HT1080 (cell line): ENCODE data around the gene FAM174B. TPM values are rescaled to one million over a fixed set of nuclear protein-coding genes. Genes with fewer than 3 reads are reported as not detected.
"Not testable (repeated sequence)": the region's sequence is repeated elsewhere in the genome, so short reads cannot be mapped to it uniquely, and the experiment has no call there.

Source experiments
- DNase-seq: peaks from one replicate; pipeline ENCODE4 v3.0.0-alpha.2; 2015; ENCODE audit warnings: low read depth
- total RNA-seq: library from RNA; depleted of rRNA; stranded (reverse); fragments of >200 nt; shearing (Covaris generic); gene quantifications from 2 replicates; pipeline ENCODE4 v1.2.3, GENCODE V29; 2014

Gene FAM174B
- total RNA-seq, 1 experiment from 2014 or later, result 0.37 TPM

DNA sequence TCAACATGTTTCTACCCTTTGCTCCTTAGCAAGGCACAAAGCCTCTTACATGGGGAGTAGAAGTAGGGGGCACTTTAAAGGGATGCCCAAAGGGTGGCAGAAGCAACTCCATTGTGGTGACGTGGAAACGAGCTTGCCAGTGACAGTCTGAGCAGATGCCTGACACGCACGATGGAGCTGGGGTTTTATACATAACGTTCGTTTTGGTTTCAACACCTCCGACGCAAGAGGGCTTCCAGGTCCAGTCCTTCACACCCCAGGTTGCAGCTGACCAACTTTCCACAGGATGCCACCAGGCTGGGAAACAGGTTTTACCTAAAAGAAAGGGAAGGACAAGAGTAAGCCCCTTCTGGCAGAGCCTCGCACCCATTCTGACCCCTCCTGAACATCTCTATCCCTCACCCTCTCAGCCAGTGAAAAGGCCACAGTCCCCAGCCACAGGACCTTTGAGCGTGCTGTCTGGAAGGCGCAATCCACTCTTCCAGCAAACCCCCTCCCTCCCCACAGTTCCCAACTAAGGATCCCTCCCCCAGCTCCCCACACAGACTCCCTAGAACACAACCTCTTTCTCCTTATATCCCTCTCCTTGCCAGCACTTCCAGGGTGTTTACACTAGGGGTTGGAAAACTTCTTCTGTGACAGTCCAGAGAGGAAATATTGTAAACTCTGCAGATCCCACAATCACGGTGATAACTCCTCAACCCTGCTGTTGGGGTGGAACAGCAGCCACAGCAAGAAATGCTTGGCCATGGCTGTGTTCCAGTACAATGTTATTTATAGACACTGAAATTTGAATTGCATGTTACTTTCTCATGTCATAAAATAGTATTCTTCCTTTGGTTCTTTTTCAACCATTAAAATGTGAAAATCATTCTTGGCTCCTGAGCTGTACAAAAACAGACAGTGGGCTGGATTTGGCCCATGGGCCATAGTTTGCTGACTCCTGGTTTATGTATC, 36.2 kb downstream of the FAM174B start:
- no peak for DNase-seq

DNA sequence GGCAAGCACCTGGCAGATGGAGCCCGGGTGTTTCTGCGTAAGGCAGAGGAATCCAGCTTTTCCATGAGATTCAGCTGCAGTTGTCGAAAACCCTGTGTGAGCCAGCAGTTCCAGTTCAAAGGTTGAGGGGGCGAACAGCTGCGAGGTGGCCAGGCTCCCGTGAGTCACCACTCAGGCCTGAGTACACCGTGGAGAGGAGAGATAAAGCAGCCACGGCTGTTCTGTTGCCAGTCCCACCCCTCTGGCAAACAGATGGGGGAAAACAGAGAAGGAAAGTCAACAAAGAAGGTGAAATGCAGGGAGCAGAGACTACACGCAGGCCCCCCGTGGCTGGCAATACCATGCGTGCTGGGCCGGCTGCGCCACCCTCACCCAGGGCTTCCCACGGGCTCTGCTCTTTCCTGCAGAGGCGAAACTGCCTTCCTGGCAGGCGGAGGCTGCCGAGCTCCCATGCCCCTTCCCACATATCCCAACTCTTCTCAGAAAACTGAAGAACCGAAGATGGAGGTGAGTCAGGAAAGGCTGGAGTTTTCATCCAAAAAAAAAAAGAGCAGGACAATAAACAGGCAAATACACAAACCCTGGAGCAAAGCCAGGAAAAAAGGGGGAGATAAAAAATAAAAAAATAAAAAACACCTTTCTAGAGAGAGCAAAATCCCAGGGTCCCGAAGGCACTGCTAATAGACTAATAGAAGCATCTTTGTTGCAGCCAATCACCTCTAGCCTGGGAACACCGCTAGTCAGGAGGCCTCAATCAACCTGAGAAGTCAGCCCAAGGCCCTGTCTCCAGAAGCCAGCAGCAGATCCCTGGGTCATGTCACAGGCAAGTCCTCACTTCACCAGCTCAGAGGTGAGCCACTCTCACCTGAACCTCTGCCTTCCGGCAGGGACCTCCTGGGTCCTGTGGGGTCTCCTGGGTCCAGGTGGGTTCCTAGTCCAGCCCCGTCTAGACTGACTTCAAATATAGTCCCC, 37.7 kb downstream of the FAM174B start:
- peak; percentile 37 for DNase-seq

DNA sequence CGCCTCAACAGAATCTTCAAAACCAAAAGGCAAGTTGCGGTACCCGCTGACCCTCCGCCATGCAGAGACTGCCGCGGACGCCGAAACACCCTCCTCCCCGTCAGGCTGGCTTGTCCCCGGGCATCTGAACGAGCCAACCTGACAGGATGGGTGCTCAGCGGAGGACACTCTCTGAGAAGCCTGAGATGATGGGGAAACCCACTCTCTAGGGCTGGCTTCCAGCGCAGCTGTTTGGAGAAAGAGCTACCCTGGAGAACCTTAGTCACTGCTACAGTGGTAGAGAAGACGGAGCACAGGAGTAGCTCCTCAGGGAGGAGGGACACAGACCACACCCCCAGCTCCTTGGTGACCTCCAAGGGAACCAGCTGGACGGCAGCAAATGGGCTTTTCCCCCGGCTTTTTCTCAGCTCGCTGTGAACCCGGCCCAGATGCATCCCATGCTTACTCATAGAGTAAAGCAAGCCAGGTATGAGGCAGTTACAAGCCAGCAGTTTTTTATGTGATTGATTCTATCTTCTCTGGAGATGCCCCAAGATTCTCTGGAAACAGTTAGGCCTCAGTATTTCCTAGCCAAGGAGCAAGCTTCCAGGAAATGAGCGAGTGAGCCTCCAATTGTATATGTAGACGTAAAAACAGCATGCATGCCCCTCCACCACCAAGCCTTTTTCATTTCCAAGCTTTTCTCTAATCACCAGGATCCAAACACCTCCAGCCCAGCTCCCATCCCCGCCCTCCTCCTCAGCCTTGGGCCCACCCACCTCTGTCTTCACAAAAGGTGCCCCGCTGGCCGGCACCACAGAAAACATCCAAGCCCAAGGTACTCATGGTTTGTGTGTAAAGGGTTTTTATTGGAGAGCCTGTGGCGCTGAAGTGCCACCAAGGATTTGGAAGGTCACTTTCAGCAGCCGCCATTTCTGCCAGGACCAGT, 38.7 kb downstream of the FAM174B start:
- DNase-seq, result no peak

DNA sequence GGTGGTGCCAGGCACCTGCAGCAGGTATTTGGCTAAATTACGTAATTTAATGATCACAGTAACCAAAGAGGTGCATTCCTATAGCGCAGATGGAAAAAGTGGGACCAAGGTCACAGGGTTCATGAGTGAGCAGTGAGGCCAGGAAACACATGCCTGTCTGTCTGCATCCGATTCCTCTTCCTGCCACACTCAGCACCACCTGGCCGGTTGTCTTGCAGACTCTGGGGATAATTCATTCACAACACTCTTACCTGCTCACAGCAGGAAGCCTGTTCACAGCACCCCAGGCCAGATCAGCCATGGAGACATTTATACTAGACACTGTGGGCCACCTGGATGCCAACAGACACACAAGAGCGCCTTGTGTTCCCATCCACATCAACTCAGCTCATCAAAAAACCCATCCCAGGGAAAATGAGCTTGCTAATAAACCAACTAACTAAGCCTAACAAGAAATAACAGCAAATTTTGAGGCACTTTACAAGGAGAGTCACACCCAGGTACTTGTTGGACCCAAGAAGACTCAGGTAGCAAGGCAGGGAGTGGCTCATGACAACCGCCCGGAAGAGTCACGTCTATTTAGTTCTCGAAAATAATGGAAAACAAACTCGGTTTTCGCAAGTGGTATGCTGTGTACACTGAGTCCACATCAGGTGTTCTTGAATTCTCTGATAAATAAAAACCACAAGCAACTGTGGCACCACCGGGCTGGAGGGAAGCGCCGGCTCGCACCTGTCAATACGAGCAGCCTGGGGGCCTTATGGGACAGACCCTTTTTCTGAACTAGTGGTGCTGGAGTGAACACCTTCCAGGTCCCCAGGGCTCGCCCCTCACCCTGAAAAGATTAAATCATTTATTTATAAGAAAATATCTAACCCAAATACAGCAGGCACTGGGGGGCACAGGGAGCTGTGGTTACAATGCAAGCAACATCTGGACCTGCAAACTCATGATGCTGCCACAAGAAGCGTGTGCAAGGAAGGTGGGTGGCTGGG, 40.5 kb downstream of the FAM174B start:
- DNase-seq, result no peak

- no peak for DNase-seq
Measured at GRCh38 chr15:92614301-92614700, 41.3 kb downstream of the FAM174B start.

- no peak for DNase-seq
Measured at GRCh38 chr15:92613841-92614240, 41.7 kb downstream of the FAM174B start.

- DNase-seq, result no peak
Measured at GRCh38 chr15:92612891-92613290, 42.7 kb downstream of the FAM174B start.

DNA sequence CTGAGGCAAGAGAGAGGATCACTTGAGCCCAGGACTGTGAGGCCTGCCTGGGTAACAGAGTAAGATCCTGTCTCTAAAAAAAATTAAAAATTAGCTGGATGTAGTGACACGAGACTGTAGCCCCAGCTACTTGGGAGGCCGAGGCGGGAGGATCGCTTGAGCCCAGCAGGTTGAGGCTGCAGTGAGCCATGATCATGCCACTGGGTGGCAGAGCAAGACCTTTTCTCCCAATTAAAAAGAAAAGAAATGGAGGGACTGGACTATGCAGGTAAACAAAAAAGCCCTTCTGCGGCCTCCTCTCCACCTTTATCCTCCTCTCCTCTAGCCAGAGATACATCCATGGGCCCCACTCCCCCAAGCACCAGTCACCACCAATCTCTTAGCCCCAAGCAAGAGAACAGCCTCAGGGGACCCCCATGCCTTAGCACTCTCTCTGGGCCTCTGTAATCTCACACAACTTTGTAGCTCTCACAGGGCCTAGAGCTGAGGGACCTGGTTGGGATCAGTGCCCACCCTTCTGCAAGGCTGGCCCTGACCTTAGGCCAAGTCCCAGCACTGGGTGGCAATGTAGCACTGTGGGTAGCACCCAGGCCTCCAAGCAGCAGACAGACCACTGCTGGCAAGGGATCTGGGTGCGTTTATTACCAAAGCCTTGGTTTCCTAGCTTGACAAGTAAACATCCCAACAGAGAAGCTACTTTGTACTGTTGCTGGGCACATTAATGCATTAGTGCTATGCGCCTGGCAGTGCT, 43.4 kb downstream of the FAM174B start:
- no peak for DNase-seq

DNA sequence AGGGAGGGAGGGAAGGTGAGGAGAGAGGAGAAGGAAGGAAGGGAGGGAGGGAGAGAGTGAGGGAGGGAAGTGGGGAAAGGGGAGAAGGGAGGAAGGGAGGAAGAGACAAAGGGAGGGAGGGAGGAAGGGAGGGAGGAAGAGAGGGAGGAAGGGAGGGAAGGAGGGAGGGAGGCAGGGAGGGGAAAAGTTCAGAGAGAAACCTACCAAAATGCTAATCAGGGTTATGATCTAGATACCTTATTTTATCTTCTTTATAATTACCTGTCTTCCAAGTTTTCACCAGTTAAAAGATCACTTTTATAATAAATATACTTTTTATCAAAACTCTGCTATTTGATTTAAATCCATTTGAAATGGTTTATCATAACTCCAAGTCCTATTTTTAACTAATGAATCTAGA, 44.4 kb downstream of the FAM174B start:
- DNase-seq, result no peak

- no peak for DNase-seq
Measured at GRCh38 chr15:92610101-92610520, 45.5 kb downstream of the FAM174B start.

DNA sequence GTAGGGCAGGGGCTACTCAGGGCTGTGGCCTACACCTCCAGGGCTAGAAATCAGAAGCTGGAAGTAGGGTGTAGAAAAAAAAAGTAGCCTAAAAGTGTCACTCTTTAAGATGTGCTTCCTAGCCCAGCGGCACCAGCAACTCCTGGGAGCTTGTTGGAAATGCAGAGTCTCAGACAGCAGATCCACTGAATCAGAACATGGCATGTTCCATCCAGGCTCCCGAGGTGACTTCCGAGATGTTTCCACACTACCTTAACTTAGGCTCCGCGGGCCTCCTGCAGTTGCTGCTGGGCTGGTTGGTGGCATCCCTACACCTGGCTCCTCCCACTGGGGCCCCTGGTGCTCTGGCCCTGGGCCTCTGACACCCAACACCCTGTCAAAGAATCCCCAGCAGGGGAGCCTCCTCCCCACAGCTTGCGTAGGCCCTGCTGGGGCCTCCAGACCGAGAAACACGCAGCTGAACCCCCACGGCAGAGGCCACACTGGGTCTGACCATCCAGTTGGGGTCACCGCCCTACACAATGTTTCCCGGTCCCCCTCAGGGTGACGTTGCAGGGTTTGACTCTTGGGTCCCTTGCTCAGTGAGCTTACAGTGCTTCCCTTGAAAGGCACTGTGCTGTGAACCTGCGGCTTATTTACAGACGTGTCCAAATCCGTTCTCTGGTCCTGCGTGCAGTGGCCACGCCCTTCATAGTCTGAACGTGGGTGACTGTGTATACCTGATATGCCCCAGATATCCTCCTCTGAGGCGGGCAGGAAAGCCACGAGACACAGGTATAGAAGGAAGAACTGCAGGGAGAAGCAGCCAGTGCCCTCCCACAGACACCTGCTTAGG, 46.5 kb downstream of the FAM174B start:
- DNase-seq, result no peak

DNA sequence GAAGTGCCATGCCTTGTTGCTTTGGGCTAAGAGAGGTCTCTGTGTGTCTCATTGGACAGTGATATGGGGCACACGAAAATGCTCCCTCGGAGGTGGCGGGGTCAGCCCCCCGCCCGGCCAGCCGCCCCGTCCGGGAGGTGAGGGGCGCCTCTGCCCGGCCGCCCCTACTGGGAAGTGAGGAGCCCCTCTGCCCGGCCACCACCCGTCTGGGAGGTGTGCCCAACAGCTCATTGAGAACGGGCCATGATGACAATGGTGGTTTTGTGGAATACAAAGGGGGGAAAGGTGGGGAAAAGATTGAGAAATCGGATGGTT, 48.8 kb downstream of the FAM174B start:
- not testable (repeated sequence) for DNase-seq

DNA sequence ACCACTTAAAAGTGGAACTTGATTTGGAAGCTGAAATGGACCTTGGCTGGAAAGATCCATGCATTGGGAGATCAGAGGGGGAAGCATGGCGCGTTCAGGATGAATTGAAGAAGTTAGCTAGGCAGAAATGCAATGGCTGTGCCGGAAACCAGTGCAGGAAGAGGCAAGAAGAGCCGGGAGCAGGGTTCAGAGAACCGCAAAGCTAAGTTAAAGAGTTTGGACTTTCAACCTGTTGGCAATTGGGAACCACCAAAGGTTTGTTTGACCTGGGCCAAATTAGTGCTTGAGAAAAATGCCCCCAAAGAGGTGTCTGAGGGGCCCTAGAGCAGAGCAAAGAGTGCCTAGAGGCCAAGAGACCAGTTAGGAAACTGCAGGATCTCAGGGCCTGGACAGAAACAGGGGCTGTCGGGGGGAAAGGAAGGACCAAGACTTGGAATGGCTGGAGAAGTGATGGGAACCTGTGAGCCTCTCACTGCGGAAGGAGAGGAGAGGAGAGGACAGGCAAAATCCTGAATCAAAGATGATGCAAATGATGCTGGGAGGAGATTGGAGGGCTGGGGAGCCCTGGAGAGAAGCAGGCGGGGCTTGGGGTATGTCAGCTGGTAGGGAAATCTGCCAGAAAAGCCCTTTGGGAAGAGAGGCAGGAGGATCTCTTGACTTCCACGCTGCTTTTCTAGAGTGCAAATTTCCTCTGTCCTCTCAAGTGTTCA, 49.3 kb downstream of the FAM174B start:
- DNase-seq, result no peak

- DNase-seq, result no peak
Measured at GRCh38 chr15:92605225-92605944, 50.2 kb downstream of the FAM174B start.

DNA sequence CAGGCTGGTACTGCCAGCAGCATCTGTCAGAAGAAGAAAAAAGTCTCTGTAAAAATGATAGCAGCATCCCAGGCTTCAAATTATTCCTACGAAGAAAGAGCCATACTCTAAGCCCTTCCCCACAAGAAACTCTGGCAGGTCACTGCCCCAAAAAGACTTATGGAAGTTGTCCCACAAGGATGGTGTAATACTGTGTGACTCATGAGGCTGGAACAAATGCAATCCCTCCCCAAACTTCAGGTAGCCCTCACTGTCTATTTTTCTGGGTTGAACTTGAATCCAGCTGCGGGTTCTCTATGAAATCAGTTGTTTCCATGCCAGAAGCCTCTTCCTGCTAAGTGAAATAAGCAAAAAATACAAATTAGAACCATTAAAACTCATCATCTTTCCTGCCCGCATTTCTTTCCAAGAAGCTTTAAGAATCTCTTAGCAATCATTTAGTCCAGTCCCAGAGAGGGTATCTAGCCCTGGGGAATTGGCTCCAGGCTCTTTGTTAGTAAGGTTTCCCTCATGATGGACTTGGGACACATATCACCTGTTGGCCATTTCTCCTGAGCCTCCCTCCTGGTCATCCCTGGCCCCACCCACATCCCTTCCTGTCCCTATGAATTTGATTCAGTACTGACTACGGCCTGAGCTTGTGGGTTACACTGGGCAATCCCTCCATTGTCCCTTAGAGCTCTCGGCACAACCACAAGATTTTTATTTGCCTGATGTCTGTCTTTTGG, 51.7 kb downstream of the FAM174B start:
- DNase-seq, result no peak

GRCh38 chr15:92603278-92603677, 52.3 kb downstream of the FAM174B start:
- no peak for DNase-seq
